Hepatocyte (in vitro differentiated cells): ENCODE data around the gene SCIMP. TPM values are rescaled to one million over a fixed set of nuclear protein-coding genes. Genes with fewer than 3 reads are reported as not detected.
"Not testable (repeated sequence)": the region's sequence is repeated elsewhere in the genome, so short reads cannot be mapped to it uniquely, and the experiment has no call there.

ENCODE experiments used
- DNase-seq: peaks from one replicate; pipeline ENCODE4 v3.0.0-alpha.2; 2016; ENCODE audit warnings: low spot score
- H2AFZ ChIP-seq: fragments of 200-600 bp; sonication (generic); 2 replicates; pipeline ENCODE4 v1.6.0; 2016; ENCODE audit warnings: antibody characterized with exemption, mild to moderate bottlenecking
- H3K27ac ChIP-seq: fragments of 200-600 bp; sonication (generic); 2 replicates; pipeline ENCODE4 v1.5.1; 2016; ENCODE audit warnings: mild to moderate bottlenecking
- H3K27me3 ChIP-seq: fragments of 200-600 bp; sonication (generic); 2 replicates; pipeline ENCODE4 v1.6.1; 2016
- H3K36me3 ChIP-seq: fragments of 200-600 bp; sonication (generic); replicated peaks from 2 replicates; pipeline ENCODE4 v1.5.1; 2016; ENCODE audit warnings: low read depth; ENCODE audit not compliant: insufficient read depth
- H3K4me1 ChIP-seq: fragments of 200-600 bp; sonication (generic); 2 replicates; pipeline ENCODE4 v1.5.1; 2016; ENCODE audit warnings: mild to moderate bottlenecking, moderate library complexity; ENCODE audit not compliant: insufficient read depth
- H3K4me2 ChIP-seq: fragments of 200-600 bp; sonication (generic); 2 replicates; pipeline ENCODE4 v1.6.0; 2016
- H3K4me3 ChIP-seq: fragments of 200-600 bp; sonication (generic); 2 replicates; pipeline ENCODE4 v1.5.1; 2016; ENCODE audit warnings: mild to moderate bottlenecking
- H3K79me2 ChIP-seq: fragments of 200-600 bp; sonication (generic); 2 replicates; pipeline ENCODE4 v1.6.0; 2017; ENCODE audit warnings: mild to moderate bottlenecking
- H3K9me2 ChIP-seq: fragments of 200-600 bp; sonication (generic); replicated peaks from 2 replicates; pipeline ENCODE4 v1.6.0; 2017; ENCODE audit warnings: mild to moderate bottlenecking; ENCODE audit not compliant: insufficient read depth
- H3K9me3 ChIP-seq: fragments of 200-600 bp; sonication (generic); 2 replicates; pipeline ENCODE4 v1.5.1; 2016; ENCODE audit warnings: low read depth, mild to moderate bottlenecking
- H4K20me1 ChIP-seq: fragments of 200-600 bp; sonication (generic); 2 replicates; pipeline ENCODE4 v1.6.0; 2016; ENCODE audit warnings: mild to moderate bottlenecking; ENCODE audit not compliant: insufficient read depth, poor library complexity, severe bottlenecking
- EZH2 ChIP-seq: fragments of 200-600 bp; sonication (generic); IDR thresholded peaks from 2 replicates; pipeline ENCODE4 v1.6.1; 2016; ENCODE audit warnings: antibody characterized with exemption, mild to moderate bottlenecking, borderline replicate concordance
- EZH2phosphoT487 ChIP-seq: fragments of 200-600 bp; sonication (generic); IDR thresholded peaks from one replicate; pipeline ENCODE4 v1.6.1; 2018; ENCODE audit warnings: antibody characterized with exemption, mild to moderate bottlenecking, low read depth, moderate library complexity; ENCODE audit not compliant: unreplicated experiment, severe bottlenecking
- WGBS: methylation state at CpG from one replicate; pipeline ENCODE4 v1.1.6; 2016; ENCODE audit warnings: low lambda C conversion rate; ENCODE audit errors: missing lambda C conversion rate; 5-methylcytosine and 5-hydroxymethylcytosine counted together
- polyA plus RNA-seq: library from polyadenylated mRNA; unstranded; fragments of >200 nt; fragmentation: Nextera tagmentation; extraction: Ambion mirVana; gene quantifications from 2 replicates; pipeline ENCODE4 v1.2.1, GENCODE V29; 2016
- total RNA-seq: library from RNA; depleted of rRNA; stranded (reverse); fragments of >200 nt; gene quantifications from 2 replicates; pipeline ENCODE4 v1.2.3, GENCODE V29; 2014
- TF ChIP-seq, protein P1 (sequence below): fragments of 200-600 bp; sonication (generic); IDR thresholded peaks from 2 replicates; pipeline ENCODE4 v1.5.1; 2016; ENCODE audit warnings: antibody characterized with exemption, mild to moderate bottlenecking; ENCODE audit not compliant: poor library complexity

Gene SCIMP
- total and polyA plus RNA-seq, 2 experiments from 2014 or later, result 0.03 to 0.57 TPM

GRCh38 chr17:5226940-5227878 is 7.5 kb downstream of the SCIMP start:
- TF ChIP-seq EZH2, result no peak
- TF ChIP-seq, protein P1, sequence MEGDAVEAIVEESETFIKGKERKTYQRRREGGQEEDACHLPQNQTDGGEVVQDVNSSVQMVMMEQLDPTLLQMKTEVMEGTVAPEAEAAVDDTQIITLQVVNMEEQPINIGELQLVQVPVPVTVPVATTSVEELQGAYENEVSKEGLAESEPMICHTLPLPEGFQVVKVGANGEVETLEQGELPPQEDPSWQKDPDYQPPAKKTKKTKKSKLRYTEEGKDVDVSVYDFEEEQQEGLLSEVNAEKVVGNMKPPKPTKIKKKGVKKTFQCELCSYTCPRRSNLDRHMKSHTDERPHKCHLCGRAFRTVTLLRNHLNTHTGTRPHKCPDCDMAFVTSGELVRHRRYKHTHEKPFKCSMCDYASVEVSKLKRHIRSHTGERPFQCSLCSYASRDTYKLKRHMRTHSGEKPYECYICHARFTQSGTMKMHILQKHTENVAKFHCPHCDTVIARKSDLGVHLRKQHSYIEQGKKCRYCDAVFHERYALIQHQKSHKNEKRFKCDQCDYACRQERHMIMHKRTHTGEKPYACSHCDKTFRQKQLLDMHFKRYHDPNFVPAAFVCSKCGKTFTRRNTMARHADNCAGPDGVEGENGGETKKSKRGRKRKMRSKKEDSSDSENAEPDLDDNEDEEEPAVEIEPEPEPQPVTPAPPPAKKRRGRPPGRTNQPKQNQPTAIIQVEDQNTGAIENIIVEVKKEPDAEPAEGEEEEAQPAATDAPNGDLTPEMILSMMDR, result no peak
- no peak for TF ChIP-seq EZH2phosphoT487
- Histone ChIP-seq H3K27ac (no peak overlapping the region), H3K79me2 (no peaks in the 10 kb centered on the region), H3K4me3 (no peak overlapping the region), H4K20me1 (no peaks in the 10 kb centered on the region), H3K4me2 (no peak overlapping the region), H3K9me3 (no peaks in the 10 kb centered on the region), H3K9me2 (no peaks in the 10 kb centered on the region), H3K27me3 (no peaks in the 10 kb centered on the region), H3K36me3 (no peaks in the 10 kb centered on the region), H2AFZ (no peak overlapping the region), H3K4me1 (no peaks in the 10 kb centered on the region)
- 88% methylated on average over 15 of the region's 15 CpGs for WGBS
- no peak for DNase-seq

- no peak for TF ChIP-seq EZH2phosphoT487
- TF ChIP-seq, protein P1, result no peak
- no peak for TF ChIP-seq EZH2
- Histone ChIP-seq H3K9me3 (no peaks in the 10 kb centered on the region), H3K4me2 (no peak overlapping the region), H3K4me3 (no peak overlapping the region), H3K27ac (no peak overlapping the region), H2AFZ (no peak overlapping the region), H3K79me2 (no peaks in the 10 kb centered on the region), H3K36me3 (no peaks in the 10 kb centered on the region), H3K27me3 (no peaks in the 10 kb centered on the region), H3K9me2 (no peaks in the 10 kb centered on the region), H3K4me1 (no peaks in the 10 kb centered on the region), H4K20me1 (no peaks in the 10 kb centered on the region)
- 88% methylated on average over 17 of the region's 17 CpGs for WGBS
- no peak for DNase-seq
Measured at GRCh38 chr17:5225668-5226457, 8.8 kb downstream of the SCIMP start.

GRCh38 chr17:5221912-5222311 is 12.7 kb downstream of the SCIMP start:
- H3K79me2 ChIP-seq, H3K9me3 ChIP-seq, H3K4me2 ChIP-seq, H3K9me2 ChIP-seq, H3K36me3 ChIP-seq, H3K4me1 ChIP-seq, H3K27me3 ChIP-seq, H2AFZ ChIP-seq, H3K4me3 ChIP-seq, H3K27ac ChIP-seq, DNase-seq, H4K20me1 ChIP-seq: not testable (repeated sequence)
- WGBS, result 95% methylated on average over 9 of the region's 12 CpGs

GRCh38 chr17:5220074-5220473 is 14.6 kb downstream of the SCIMP start:
- Histone ChIP-seq H3K27ac (no peak overlapping the region), H3K9me3 (no peaks in the 10 kb centered on the region), H4K20me1 (no peaks in the 10 kb centered on the region), H3K4me2 (no peak overlapping the region), H3K36me3 (no peaks in the 10 kb centered on the region), H3K4me3 (no peak overlapping the region), H2AFZ (no peak overlapping the region), H3K79me2 (no peaks in the 10 kb centered on the region), H3K9me2 (no peaks in the 10 kb centered on the region), H3K27me3 (no peaks in the 10 kb centered on the region), H3K4me1 (no peaks in the 10 kb centered on the region)
- 94% methylated on average over 5 of the region's 5 CpGs for WGBS
- no peak for DNase-seq
- TF ChIP-seq, protein P1, result no peak
- TF ChIP-seq EZH2phosphoT487 (no peak), EZH2 (no peak)
